ENCODE data around the gene RPA3.

DNA sequence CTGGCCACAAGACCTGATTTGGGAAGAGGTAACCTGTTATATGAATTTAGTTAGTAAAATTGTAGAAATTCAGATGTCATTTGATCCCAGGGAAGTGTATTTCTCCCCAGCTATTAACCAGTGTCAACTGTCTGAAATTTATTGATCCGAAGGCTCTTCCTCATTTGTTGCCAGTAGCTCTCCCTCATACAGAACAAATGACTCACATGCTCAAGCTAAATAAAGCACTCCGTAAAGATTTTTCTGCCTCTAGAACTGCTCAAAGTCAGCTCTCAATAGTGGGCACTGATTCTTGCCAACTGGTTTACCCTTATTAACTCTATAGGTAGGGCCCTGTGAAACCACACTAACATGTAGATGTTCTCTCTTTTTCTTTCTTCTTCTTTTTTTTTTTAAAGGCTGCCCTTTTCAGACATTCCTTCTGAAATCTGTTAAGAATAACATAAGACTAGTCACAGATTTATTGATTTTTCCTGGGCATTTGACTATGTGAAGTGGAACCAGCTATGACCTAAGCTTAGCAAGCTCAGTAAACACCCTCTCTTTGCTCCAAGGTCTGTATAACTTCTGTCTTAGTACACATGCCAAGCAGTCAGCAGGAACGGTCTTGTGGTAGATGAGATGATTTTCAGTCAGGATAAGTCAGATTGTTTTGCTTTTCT is 21.8 kb downstream of the RPA3 start:
- TF ChIP-seq, protein P1, sequence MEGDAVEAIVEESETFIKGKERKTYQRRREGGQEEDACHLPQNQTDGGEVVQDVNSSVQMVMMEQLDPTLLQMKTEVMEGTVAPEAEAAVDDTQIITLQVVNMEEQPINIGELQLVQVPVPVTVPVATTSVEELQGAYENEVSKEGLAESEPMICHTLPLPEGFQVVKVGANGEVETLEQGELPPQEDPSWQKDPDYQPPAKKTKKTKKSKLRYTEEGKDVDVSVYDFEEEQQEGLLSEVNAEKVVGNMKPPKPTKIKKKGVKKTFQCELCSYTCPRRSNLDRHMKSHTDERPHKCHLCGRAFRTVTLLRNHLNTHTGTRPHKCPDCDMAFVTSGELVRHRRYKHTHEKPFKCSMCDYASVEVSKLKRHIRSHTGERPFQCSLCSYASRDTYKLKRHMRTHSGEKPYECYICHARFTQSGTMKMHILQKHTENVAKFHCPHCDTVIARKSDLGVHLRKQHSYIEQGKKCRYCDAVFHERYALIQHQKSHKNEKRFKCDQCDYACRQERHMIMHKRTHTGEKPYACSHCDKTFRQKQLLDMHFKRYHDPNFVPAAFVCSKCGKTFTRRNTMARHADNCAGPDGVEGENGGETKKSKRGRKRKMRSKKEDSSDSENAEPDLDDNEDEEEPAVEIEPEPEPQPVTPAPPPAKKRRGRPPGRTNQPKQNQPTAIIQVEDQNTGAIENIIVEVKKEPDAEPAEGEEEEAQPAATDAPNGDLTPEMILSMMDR (IDR thresholded peaks at IDR 0.05; ENCODE audit: borderline replicate concordance, extremely low read depth, low read length, poor library complexity, severe bottlenecking), result no peak
- no peak for TF ChIP-seq EZH2 (IDR thresholded peaks at IDR 0.05; ENCODE audit: borderline replicate concordance, low read depth, low read length, severe bottlenecking)
